PC-9 (cell line): ENCODE data around the gene DLG2.

Experiments
- CTCF ChIP-seq: fragments of 200-600 bp; sonication (generic); conservative IDR thresholded peaks from 2 replicates; pipeline ENCODE4 v1.6.1; 2017; ENCODE audit warnings: mixed run types, antibody characterized with exemption, mild to moderate bottlenecking, moderate library complexity
- EZH2 ChIP-seq: fragments of 200-600 bp; sonication (generic); IDR thresholded peaks from 2 replicates; pipeline ENCODE4 v1.8.0; 2017; ENCODE audit warnings: antibody characterized with exemption, low read depth

GRCh38 chr11:83836065-83836464 lies 1791.1 kb downstream of the DLG2 start:
- TF ChIP-seq CTCF = no peak
- no peak for TF ChIP-seq EZH2
